ENCODE data around the gene BRPF3. TPM values are rescaled to one million over a fixed set of nuclear protein-coding genes. Genes with fewer than 3 reads are reported as not detected.

BRPF3 gene
- total RNA-seq, 1 experiment from 2014 or later: 43.4 TPM

- H3K9me3 Mint-ChIP-seq: peaks cover 3 to 5% of the 10 kb centered on the region in 2 experiments; a peak in 2 of 5 replicates
- H3K56ac ChIP-seq (ENCODE audit: insufficient read length, low read depth, low read length): no peak overlapping the region
- no peak overlapping the region for H2BK20ac ChIP-seq (ENCODE audit: low read depth, low read length, poor library complexity, severe bottlenecking)
- H3K79me1 ChIP-seq (ENCODE audit: insufficient read depth, low read depth, low read length, poor library complexity, severe bottlenecking): no peaks in the 10 kb centered on the region
- H3K36me3 Mint-ChIP-seq (ENCODE audit: insufficient read depth in 1 of 3, low read depth in 3 of 3): no peaks in the 10 kb centered on the region; a peak in 1 of 7 replicates
- H3K23ac ChIP-seq (ENCODE audit: insufficient read length, low read depth, low read length): no peak overlapping the region
- no peak overlapping the region for H2BK12ac ChIP-seq (ENCODE audit: insufficient read length, low read depth, low read length)
- no peak for TF ChIP-seq CTCF (conservative IDR thresholded peaks at IDR 0.05)
- H3K27me3 ChIP-seq (ENCODE audit: insufficient read depth, low read length): no peaks in the 10 kb centered on the region
- no peak overlapping the region for H4K5ac ChIP-seq (ENCODE audit: insufficient read length, low read depth, low read length)
- no peaks in the 10 kb centered on the region for H3K79me2 ChIP-seq (ENCODE audit: insufficient read depth, low read length)
- no peak overlapping the region for H4K8ac ChIP-seq (replicated peaks; ENCODE audit: insufficient read length, low read depth, low read length)
- H2BK120ac ChIP-seq (ENCODE audit: low read depth, low read length, poor library complexity, severe bottlenecking): no peak overlapping the region
- H2AK5ac ChIP-seq (ENCODE audit: insufficient read length, low read length): no peak overlapping the region
- no peak for DNase-seq
- H3K23me2 ChIP-seq (ENCODE audit: insufficient read length, low read depth, low read length, poor library complexity, severe bottlenecking): no peaks in the 10 kb centered on the region
- H3K4me1 Mint-ChIP-seq: peaks cover 8 to 12% of the 10 kb centered on the region in 2 experiments
- no peak overlapping the region for H3T11ph ChIP-seq (ENCODE audit: low read length)
- H2AFZ ChIP-seq (ENCODE audit: low read length): no peak overlapping the region
- no peak overlapping the region for H3K4me2 ChIP-seq (ENCODE audit: insufficient read depth, insufficient read length, low read length)
- H3K9me3 ChIP-seq (ENCODE audit: control insufficient read depth, low read depth, low read length): no peaks in the 10 kb centered on the region
- no peaks in the 10 kb centered on the region for H3K4me1 ChIP-seq (ENCODE audit: insufficient read depth, low read length)
- H4K20me1 ChIP-seq (ENCODE audit: control insufficient read depth, insufficient read depth, insufficient read length): no peaks in the 10 kb centered on the region
- H4K91ac ChIP-seq (ENCODE audit: insufficient read length, low read depth, low read length): no peak overlapping the region
- WGBS (ENCODE audit: extremely low coverage, insufficient read length, low lambda C conversion rate): no CpG with 5 or more reads among the region's 4 CpGs
- no peak overlapping the region for H2BK5ac ChIP-seq (ENCODE audit: insufficient read length, low read length)
- H3K27me3 Mint-ChIP-seq (ENCODE audit: low read depth): peaks cover 10% of the 10 kb centered on the region
- no peak overlapping the region; the same call in 1 of the 2 replicates for H3K14ac ChIP-seq (ENCODE audit: insufficient read depth, low read length)
- no peak overlapping the region for H3K9ac ChIP-seq (ENCODE audit: extremely low read depth, insufficient read length, low read length)
- H3K4ac ChIP-seq (ENCODE audit: low read depth, low read length): no peak overlapping the region
- H3K27ac Mint-ChIP-seq: no peak overlapping the region; a peak in 1 of 7 replicates
- H3K4me3 Mint-ChIP-seq: no peak overlapping the region; a peak in 1 of 5 replicates
- H2BK15ac ChIP-seq (ENCODE audit: low read depth, low read length): no peak overlapping the region
- no peak overlapping the region for H3K18ac ChIP-seq (ENCODE audit: insufficient read length, low read depth, low read length)
- no peak overlapping the region for H3K27ac ChIP-seq (ENCODE audit: insufficient read length, low read depth, low read length)
These were observed 71.4 kb downstream of the BRPF3 start for GRCh38 chr6:36267731-36268477.

Measured in H9 (cell line).